Body of pancreas (tissue), 4 donors: ENCODE measurements around the gene RPH3AL. TPM values are rescaled to one million over a fixed set of nuclear protein-coding genes. Genes with fewer than 3 reads are reported as not detected.
A peak's percentile ranks its signal among the peaks of the same experiment; 100 is the strongest.

Source experiments
- ATAC-seq: fragments of 150-250 bp; one replicate; pipeline ENCODE4 v1.9.1; 2016
- DNase-seq, 4 donors: peaks; one replicate each; pipeline ENCODE4 v3.0.0-alpha.2; 2019
- H3K27ac ChIP-seq, 4 donors: fragments of 200-600 bp; sonication (generic); 1 replicate in 3 of 4; 2 replicates in 1 of 4; pipeline versions ENCODE4 v1.5.1 to v1.6.1; 2016 to 2019; ENCODE audit warnings: mild to moderate bottlenecking in 1 of 4, mixed read lengths in 1 of 4, moderate library complexity in 1 of 4
- H3K27me3 ChIP-seq, 2 donors: fragments of 200-600 bp; sonication (generic); one replicate each; pipeline ENCODE4 v1.6.0; 2016; ENCODE audit warnings: mild to moderate bottlenecking in 1 of 2
- H3K36me3 ChIP-seq, 2 donors: fragments of 200-600 bp; sonication (generic); replicated peaks in 1 of 2; 2 replicates each; pipeline ENCODE4 v1.5.1; 2016; ENCODE audit warnings: low read depth in 2 of 2; ENCODE audit not compliant: insufficient read depth in 1 of 2
- H3K4me1 ChIP-seq: fragments of 200-600 bp; sonication (generic); one replicate; pipeline ENCODE4 v1.6.0; 2016
- H3K4me3 ChIP-seq, 2 donors: fragments of 200-600 bp; sonication (generic); 1 replicate in 1 of 2; 2 replicates in 1 of 2; pipeline ENCODE4 v1.5.1; 2016 to 2019
- H3K9me3 ChIP-seq, 3 donors: fragments of 200-600 bp; sonication (generic); 1 replicate in 2 of 3; 2 replicates in 1 of 3; pipeline ENCODE4 v1.5.1; 2016
- POLR2A ChIP-seq, 3 donors: fragments of 450-650 bp; IDR thresholded peaks; one replicate each; pipeline ENCODE4 v1.6.1; 2016; ENCODE audit warnings: antibody characterized with exemption in 3 of 3, mild to moderate bottlenecking in 2 of 3
- WGBS, 2 donors: methylation state at CpG; one replicate each; pipeline ENCODE4 v1.1.5; 2017; 5-methylcytosine and 5-hydroxymethylcytosine counted together
- intact Hi-C: fragments of 100-400 bp; cut with DNase I; formaldehyde crosslinking; loops from one replicate; pipeline ENCODE4 v1.15.1; 2023
- total RNA-seq, 2 donors: library from RNA; depleted of rRNA; stranded (reverse); fragments of >200 nt; gene quantifications; one replicate each; pipeline ENCODE4 v1.1.0, GENCODE V29; 2016
- TF ChIP-seq, protein P1 (sequence below), 7 experiments: fragments of 450-650 bp in 4 of 7; fragments of 200-600 bp in 3 of 7; sonication (generic) in 3 of 7; IDR thresholded peaks; one replicate each; pipeline ENCODE4 v1.5.1; 2016 to 2019; ENCODE audit warnings: antibody characterized with exemption in 7 of 7

The RPH3AL gene
- total RNA-seq, 2 donors from 2014 or later = 77.1 to 89.5 TPM

DNA sequence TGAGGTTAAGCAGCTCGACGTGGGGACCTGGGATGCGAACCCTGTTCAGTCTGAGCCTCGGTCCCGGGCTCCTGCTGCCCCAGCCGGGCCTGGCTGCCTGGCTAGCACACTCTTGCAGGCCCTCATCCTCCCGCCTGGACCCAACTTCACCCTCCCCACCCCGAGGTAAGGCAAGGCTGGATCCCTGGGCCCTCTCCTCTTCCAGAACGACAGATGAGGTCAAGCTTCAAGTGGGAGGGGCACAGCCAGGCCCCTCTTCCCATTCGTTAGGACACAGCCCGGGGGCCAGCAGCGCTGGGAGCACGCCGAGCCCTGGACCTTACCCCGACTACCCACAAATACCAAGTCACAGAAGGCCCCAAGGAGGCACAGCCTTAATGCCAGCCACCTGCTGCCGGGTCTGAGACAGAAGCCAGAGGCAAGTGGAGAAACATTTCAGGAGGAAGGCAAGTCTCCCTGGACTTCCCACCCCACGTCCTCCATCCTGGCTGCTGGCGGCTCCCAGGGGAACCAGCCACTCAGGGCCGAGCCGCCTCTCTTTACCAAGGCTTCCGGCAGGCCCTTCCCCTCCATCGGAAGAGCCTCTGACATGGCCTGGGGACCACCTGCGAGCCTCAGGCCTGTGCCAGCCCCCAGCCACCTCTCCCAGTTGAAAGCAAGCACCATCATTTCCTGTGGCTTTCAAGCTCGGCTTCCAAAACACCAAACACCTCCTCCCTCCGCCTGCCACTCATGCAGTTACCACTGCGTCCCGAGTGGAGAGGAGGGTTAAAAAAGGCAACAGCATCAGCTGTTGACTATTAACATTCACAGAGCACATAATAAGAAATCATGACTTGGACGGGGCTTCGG, 59.9 kb downstream of the RPH3AL start:
- Histone ChIP-seq H3K4me1 (no peaks in the 10 kb centered on the region), H3K27me3 (no peaks in the 10 kb centered on the region), H3K4me3 (no peak overlapping the region), H3K36me3 (peaks cover 0 to 10% of the 10 kb centered on the region in 2 donors), H3K27ac (no peak overlapping the region), H3K9me3 (no peaks in the 10 kb centered on the region)
- intact Hi-C loops = no loop called here
- ATAC-seq = no peak
- no peak for TF ChIP-seq POLR2A (IDR thresholded peaks at IDR 0.05)
- TF ChIP-seq, protein P1, sequence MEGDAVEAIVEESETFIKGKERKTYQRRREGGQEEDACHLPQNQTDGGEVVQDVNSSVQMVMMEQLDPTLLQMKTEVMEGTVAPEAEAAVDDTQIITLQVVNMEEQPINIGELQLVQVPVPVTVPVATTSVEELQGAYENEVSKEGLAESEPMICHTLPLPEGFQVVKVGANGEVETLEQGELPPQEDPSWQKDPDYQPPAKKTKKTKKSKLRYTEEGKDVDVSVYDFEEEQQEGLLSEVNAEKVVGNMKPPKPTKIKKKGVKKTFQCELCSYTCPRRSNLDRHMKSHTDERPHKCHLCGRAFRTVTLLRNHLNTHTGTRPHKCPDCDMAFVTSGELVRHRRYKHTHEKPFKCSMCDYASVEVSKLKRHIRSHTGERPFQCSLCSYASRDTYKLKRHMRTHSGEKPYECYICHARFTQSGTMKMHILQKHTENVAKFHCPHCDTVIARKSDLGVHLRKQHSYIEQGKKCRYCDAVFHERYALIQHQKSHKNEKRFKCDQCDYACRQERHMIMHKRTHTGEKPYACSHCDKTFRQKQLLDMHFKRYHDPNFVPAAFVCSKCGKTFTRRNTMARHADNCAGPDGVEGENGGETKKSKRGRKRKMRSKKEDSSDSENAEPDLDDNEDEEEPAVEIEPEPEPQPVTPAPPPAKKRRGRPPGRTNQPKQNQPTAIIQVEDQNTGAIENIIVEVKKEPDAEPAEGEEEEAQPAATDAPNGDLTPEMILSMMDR (IDR thresholded peaks at IDR 0.05) = no peak
- 80 to 81% methylated on average over 23 to 27 of the region's 29 CpGs for WGBS, 2 donors
- DNase-seq = peak in 1 of 4 donors; percentile 6

DNA sequence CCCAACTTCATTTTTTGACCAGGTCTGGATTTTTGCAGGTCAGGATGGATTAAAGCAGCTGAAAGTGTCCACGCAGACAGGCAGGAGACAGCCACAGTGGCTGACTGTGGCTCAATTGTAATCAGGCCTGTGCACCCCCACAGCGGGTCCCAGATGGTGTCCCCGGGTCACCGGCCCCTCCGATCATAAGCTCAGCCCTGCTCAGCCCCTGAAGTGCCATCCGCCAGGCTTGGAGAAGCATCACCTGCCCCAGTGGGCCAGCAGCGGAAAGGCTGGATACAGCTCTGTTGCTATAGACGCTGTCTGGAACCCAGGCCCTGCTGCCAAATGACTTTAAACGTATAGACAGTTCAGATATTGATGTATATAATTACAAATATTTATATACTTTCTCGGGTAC, 60.6 kb downstream of the RPH3AL start:
- Histone ChIP-seq H3K4me3 (no peak overlapping the region), H3K27ac (no peak overlapping the region), H3K36me3 (peaks cover 0 to 8% of the 10 kb centered on the region in 2 donors), H3K27me3 (no peaks in the 10 kb centered on the region), H3K4me1 (no peaks in the 10 kb centered on the region), H3K9me3 (no peaks in the 10 kb centered on the region)
- ATAC-seq = no peak
- intact Hi-C loops = no loop called here
- peak in 1 of 4 donors; percentile 10 for DNase-seq
- TF ChIP-seq, protein P1 (IDR thresholded peaks at IDR 0.05) = no peak
- no peak for TF ChIP-seq POLR2A (IDR thresholded peaks at IDR 0.05)
- WGBS, 2 donors = 78 to 85% methylated on average over 4 to 8 of the region's 10 CpGs

DNA sequence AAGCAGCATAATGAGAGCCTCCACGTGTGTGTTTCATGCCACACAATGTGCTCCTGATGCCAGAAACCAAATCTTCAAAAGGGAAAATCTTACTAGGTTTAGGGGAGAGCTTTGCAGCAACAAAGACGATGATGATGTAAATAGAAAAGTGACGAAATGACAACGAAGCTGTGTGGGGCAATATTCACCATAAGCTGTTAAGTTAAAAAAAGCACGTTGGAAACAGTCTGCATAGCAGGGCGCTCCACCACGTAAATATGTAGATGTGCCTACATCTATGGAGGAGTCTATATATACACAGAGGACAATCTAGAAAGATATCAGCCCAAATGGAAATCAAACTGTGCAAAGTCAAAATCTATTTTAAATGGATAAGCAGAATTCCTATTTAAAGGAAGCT, 61.0 kb downstream of the RPH3AL start:
- intact Hi-C loops = no loop called here

DNA sequence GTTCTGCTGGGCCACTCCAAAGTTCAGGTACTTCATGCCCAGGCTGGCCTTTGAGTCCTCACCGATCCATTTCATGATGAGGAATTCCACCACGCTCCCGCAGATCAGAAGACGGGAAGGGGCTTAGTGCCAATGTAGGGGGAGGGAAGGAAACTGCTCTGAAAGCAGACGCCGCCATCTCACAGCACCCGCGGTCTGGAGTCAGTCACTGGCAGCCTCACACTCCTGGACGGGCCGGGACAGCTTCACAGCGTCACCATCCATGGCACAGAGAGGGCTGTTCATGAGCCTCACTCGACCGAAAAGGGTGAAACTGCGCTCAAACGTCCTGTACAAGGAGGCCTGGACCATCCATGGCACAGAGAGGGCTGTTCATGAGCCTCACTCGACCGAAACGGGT, 62.0 kb downstream of the RPH3AL start:
- H3K36me3 ChIP-seq = peaks cover 0 to 10% of the 10 kb centered on the region in 2 donors
- H3K9me3 ChIP-seq = no peaks in the 10 kb centered on the region
- no peak for ATAC-seq
- 90 to 92% methylated on average over 9 to 18 of the region's 18 CpGs for WGBS, 2 donors
- no peaks in the 10 kb centered on the region for H3K27me3 ChIP-seq
- no peak overlapping the region for H3K27ac ChIP-seq
- peak in 2 of 4 donors; percentile 6 to 12 for DNase-seq
- intact Hi-C loops = no loop called here
- no peaks in the 10 kb centered on the region for H3K4me1 ChIP-seq
- no peak overlapping the region for H3K4me3 ChIP-seq
- no peak for TF ChIP-seq POLR2A (IDR thresholded peaks at IDR 0.05)
- TF ChIP-seq, protein P1 (IDR thresholded peaks at IDR 0.05) = no peak

More for the DNA sequence above, 61.0 kb downstream of the RPH3AL start:
- Histone ChIP-seq H3K4me1 (no peaks in the 10 kb centered on the region), H3K27ac (no peak overlapping the region), H3K4me3 (no peak overlapping the region), H3K27me3 (no peaks in the 10 kb centered on the region), H3K36me3 (peaks cover 0 to 8% of the 10 kb centered on the region in 2 donors), H3K9me3 (no peaks in the 10 kb centered on the region)
- WGBS, 2 donors = 69 to 81% methylated on average over 7 of the region's 7 CpGs
- ATAC-seq (no peak), DNase-seq (no peak)
- no peak for TF ChIP-seq POLR2A (IDR thresholded peaks at IDR 0.05)
- TF ChIP-seq, protein P1 (IDR thresholded peaks at IDR 0.05) = no peak
